ENCODE data around the gene APOBEC3C.
"Not testable (repeated sequence)": the region's sequence is repeated elsewhere in the genome, so short reads cannot be mapped to it uniquely, and the experiment has no call there.

APOBEC3C gene

GRCh38 chr22:39013942-39014722 lies at the start of gene APOBEC3C:
Gene APOBEC3C, plus strand, starts transcription at chr22:39014257. Its CDS starts 106 bp downstream, at chr22:39014363.
- DNase-seq = peak; percentile 84 to 85

GRCh38 chr22:38964306-38964705 lies 49.8 kb upstream of the APOBEC3C start:
- DNase-seq = no peak

DNA sequence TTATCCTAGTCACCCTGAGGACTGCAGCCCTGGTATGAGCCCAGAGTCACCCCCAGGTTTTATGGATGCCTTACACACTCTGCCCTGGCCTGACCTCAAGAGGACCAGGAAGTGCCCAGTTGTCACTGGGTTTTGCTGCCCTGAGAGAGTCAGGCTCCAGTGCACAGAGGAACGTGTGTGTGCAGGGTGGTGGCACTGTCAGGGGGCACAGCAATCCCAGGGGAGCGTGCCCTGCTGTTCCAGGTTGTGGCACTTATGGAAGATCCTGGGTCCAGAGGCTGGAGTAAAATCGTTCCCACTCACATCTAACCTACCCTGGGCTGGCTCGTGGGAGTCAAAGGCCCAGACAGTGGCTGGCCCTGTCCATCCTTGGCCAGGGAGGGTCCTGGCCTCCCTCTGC lies 49.1 kb upstream of the APOBEC3C start:
- DNase-seq = no peak

- no peak for DNase-seq
Measured at GRCh38 chr22:38965614-38966379, 48.3 kb upstream of the APOBEC3C start.

DNA sequence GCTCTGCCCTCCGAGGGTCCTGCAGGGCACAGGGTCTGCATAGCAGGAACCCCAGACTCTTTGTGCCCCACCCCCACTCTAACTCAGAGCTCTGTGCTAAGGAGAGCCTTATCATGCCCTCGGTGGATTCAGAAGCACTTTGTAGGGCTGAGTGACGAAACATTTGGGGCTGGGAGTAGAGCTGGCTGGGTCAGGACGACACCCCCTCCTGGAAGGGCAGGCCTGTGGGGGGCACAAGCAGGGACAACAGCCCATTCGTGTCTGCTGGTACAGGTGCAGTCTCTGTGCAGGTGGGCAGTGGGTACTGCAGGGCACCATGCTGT lies 47.7 kb upstream of the APOBEC3C start:
- no peak for DNase-seq

- no peak for DNase-seq
Measured at GRCh38 chr22:38966942-38967341, 47.1 kb upstream of the APOBEC3C start.

DNA sequence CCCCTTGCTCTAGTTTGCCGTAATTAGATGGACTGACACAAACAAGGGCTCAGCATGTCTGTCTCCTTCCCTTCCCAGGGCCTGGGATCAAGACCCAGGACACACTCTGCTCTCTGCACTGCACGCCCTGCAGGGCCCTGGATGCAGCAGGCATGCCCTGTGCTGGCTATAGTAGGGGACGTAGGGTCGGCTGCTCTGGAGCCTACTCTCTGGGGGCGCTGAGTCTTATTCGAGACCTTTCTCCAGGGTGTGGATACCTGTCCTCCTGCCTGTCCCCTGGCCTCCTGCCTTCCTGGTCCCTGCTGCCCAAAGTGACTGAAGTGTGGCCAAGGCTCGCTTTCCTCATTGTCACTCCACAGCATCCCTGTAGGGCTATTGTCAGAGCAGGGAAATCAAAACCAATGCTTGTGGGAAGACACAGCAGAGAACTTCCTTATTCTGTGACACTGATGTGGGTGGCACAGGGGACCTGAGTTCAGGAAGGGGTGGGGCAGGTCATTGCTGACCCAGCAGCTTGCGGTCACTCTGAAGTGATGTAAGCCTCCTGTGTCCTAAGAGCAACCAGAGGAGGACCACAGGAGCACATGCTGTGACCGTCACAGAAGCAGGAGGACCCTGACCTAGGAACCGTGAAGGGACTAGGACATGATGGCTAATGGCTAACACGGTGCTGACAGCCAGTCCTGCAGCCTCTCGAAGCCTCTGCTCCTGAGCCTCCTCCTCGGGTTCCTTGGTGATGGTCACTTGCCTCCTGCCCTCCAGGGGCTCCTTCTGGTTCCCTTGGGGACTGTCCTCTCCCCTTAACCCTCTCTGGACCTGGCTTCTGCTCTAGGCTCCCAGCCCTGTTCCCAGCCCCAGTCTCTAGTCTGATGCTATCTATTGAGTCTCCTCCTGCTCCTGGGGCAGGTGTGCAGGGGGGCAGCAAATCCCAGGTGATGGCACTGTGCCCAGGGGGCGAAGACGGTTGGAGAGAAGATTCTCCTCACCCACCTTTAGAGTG lies 46.3 kb upstream of the APOBEC3C start:
- DNase-seq = peak; percentile 22 to 85

DNA sequence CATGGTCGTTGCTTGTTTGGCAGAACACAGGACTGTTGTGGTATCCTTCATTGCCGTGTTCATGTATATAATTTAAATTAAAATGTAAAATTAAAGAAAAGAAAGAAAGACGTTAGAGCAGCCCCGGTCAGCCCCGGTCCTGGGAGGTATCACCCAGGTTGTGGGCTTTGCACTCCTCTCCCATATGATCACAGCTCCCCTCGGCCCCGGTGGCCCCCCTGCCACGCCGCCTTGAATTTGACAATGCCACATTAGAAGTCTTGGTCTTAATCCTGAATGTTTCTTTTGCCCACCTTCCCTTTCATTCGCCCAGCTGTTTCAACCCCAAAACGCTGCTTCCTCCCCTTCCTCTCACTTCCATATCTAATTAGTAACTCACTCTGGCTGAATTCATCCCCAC lies 45.3 kb upstream of the APOBEC3C start:
- DNase-seq = no peak

- no peak for DNase-seq
Measured at GRCh38 chr22:38970551-38970950, 43.5 kb upstream of the APOBEC3C start.

- DNase-seq = no peak
Measured at GRCh38 chr22:38971202-38971601, 42.9 kb upstream of the APOBEC3C start.

- no peak for DNase-seq
Measured at GRCh38 chr22:38971791-38972190, 42.3 kb upstream of the APOBEC3C start.

DNA sequence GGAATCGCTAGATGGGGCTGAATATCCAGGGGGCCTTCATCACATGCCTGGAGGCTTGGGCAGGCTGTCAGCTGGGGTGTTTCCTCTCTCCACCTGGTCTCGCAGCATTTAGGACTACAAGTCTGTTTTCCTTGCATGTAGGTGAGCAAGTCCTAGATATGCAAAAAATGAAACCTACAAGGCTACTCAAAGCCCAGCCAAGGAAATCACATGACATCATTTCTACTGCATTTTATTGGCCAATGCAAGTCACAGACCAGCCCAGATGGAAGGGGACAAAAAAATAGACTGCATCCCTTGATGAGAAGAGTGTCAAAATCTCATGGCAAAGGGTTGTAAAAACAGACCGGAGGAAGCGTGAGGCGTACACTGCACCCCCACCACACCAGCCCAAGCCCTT lies 41.5 kb upstream of the APOBEC3C start:
- no peak for DNase-seq

DNA sequence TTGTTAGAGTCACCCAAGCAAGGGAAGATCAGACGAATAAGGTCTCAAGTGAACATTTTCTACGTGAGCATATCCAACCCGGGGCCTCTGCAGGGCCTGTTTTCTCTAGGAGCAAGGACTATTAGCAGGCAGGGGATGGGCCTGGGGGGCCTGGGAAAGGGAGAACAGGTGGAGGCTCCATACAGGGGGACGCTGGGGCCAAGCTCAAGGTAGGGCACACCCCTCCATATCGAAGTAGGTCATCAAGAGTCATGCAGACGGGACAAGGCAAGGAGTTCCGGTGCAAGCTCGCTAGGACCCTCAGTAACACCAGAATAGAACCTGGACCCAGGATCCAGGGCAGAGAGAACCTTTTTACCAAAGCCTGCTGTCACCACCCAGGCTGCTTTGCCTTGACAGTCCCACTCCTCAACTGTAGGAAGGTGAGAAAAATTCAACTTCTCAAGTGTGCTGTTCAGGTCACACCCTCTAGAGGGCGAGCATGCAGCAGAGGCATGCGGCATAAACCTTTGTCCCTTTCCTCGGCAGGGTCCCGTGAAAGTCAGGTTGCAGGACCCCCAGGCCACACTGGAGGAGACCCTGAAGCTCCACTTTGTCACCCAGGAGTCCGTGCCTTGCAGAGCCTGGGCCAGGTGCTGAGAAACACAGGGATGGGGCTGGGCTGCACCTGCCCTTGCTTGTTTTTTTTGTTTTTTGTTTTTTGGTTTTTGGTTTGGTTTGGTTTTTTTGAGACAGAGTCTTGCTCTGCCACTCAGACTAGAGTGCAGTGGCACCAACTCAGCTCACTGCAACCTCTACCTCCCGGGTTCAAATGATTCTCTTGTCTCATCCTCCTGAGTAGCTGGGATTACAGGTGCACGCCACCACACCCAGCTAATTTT lies 40.5 kb upstream of the APOBEC3C start:
- DNase-seq = peak; percentile 57 to 60

- DNase-seq = no peak
Measured at GRCh38 chr22:38974170-38974825, 39.8 kb upstream of the APOBEC3C start.

DNA sequence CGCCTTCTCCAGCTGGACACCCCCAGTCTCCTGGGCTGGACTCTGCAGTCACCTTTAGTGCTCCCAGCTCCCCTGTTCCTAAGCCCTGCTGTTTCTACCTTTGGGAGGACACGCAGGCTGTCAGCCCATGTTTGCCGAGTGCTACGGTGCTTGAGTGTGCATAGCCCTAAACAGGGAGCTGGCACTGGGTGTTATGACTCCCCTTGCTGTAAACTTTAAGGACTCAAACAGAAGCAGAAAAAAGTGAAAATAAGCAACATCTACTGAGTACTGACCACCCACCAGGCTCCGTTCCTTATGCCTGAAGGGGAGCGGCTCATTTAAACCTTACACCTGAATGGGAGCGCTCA lies 39.3 kb upstream of the APOBEC3C start:
- no peak for DNase-seq

DNA sequence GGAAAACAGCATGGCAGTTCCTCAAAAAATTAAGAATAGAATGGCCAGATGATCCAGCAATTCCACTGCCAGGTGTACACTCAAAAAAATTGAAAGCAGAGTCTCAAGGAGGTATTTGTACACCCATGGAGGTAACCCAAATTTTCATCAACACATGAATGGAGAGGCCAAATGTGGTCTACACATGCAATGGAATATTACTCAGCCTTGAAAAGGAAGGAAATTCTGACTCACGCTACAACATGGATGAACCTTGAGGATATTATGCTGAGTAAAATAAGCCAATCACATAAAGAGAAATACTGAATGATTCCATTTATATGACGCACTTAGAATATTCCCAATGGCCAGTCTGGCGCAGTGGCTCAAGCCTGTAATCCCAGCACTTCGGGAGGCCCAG lies 36.8 kb upstream of the APOBEC3C start:
- not testable (repeated sequence) for DNase-seq

- not testable (repeated sequence) for DNase-seq
Measured at GRCh38 chr22:38980587-38980986, 33.5 kb upstream of the APOBEC3C start.

DNA sequence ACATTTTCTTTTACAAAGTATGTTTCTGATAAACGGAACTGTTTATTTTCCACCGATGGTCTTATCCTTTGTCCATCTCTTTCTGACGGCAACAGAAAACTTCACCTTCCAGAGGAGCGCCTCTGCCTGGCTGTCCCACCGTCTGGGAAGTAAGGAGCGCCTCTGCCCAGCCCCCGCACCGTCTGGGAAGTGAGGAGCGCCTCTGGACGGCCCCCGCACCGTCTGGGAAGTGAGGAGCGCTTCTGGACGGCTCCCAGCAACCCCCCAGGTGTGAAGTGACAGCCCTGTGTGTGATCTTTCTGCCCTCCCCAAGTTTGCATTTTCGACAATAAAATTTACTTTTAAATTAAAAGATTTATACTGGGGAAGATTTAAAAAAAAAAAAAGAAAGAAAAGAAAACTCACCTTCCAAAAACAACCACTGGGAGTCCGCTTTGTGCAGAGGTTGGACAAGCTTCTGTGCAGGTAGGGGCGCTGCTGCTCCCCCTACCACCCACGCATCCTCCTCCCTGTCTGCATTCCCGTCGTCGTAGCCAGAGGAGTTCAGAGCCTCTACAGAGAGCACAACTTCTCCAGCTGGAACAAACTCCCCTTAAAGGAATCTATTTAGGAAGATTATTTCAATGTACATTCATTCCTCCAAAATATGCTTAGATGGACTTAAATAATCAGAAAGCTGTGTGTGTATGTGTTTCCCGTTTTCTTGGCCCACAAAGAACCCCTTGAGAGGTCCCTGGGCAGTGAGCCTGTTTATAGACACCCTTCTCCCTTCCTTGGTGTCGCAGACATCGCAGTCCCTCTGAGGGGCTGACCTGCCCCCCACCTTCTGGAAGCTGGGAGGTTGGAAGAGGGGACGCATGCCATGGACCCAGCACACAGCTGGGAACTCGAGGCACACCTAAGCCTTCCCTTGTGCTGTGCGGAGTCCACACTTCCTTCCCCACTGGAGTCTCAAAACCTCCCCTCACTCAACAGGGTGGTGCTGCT lies 32.8 kb upstream of the APOBEC3C start:
- DNase-seq = peak in 1 of 2 donors; percentile 6

GRCh38 chr22:38981992-38982927 lies 31.8 kb upstream of the APOBEC3C start, which contains the start of gene APOBEC3B:
Gene APOBEC3B, plus strand, starts transcription at chr22:38982347. Its CDS starts 107 bp downstream, at chr22:38982454.
- DNase-seq = peak; percentile 81 to 87

All from CD4-positive, alpha-beta T cell treated with Interleukin-4 for 1 hour (primary cell).